ENCODE measurements around the gene DNASE1L1.

- TF ChIP-seq CTCF (IDR thresholded peaks at IDR 0.05) (no peak), POLR2AphosphoS5 (IDR thresholded peaks at IDR 0.05) (no peak), POLR2A (IDR thresholded peaks at IDR 0.05) (no peak)
Observed at GRCh38 chrX:154441564-154441963, 32.5 kb upstream of the DNASE1L1 start.
